ENCODE data around the gene SMAD6. TPM values are rescaled to one million over a fixed set of nuclear protein-coding genes. Genes with fewer than 3 reads are reported as not detected.

SMAD6 gene
- total and polyA plus RNA-seq, 12 donors: 1.9 to 31.9 (median 7.4) TPM

GRCh38 chr15:66796343-66796742, 94.3 kb downstream of the SMAD6 start:
- TF ChIP-seq CTCF (IDR thresholded peaks at IDR 0.05): no peak
- no peak for TF ChIP-seq POLR2A (IDR thresholded peaks at IDR 0.05)
- H3K36me3 ChIP-seq (replicated peaks in 1 of 2): no peaks in the 10 kb centered on the region
- no peaks in the 10 kb centered on the region for H3K9me3 ChIP-seq (replicated peaks in 1 of 3)
- H3K27ac ChIP-seq: no peak overlapping the region
- H3K4me3 ChIP-seq: no peak overlapping the region
- DNase-seq: no peak
- no peaks in the 10 kb centered on the region for H3K27me3 ChIP-seq
- 90 to 100% (median 97%) methylated on average over 1 of the region's 1 CpG for WGBS, 4 donors
- intact Hi-C loops (cut with DNase I): loop anchor here in 1 of 2 donors (5.0 kb wide), 1 partner anchor 41 kb away; no protein-coding TSS in a partner anchor
- no peaks in the 10 kb centered on the region for H3K4me1 ChIP-seq (replicated peaks in 1 of 2)

GRCh38 chr15:66797921-66798320, 95.9 kb downstream of the SMAD6 start:
- H3K4me1 ChIP-seq (replicated peaks in 1 of 2): peaks cover 5 to 6% of the 10 kb centered on the region in 2 donors
- no peak for DNase-seq
- H3K9me3 ChIP-seq (replicated peaks in 1 of 3): no peaks in the 10 kb centered on the region
- H3K27ac ChIP-seq: no peak overlapping the region
- WGBS, 4 donors: 82 to 95% (median 87%) methylated on average over 7 of the region's 7 CpGs
- H3K27me3 ChIP-seq: no peaks in the 10 kb centered on the region
- no peak for TF ChIP-seq CTCF (IDR thresholded peaks at IDR 0.05)
- no peak for TF ChIP-seq POLR2A (IDR thresholded peaks at IDR 0.05)
- no peaks in the 10 kb centered on the region for H3K36me3 ChIP-seq (replicated peaks in 1 of 2)
- intact Hi-C loops (cut with DNase I): loop anchor here in 1 of 2 donors (5.0 kb wide), 1 partner anchor 39 kb away; no protein-coding TSS in a partner anchor
- H3K4me3 ChIP-seq: no peak overlapping the region

- intact Hi-C loops (cut with DNase I): loop anchor here in 1 of 2 donors (5.0 kb wide), 1 partner anchor 39 kb away; no protein-coding TSS in a partner anchor
- no peak for DNase-seq
- Histone ChIP-seq H3K36me3 (replicated peaks in 1 of 2) (no peaks in the 10 kb centered on the region), H3K9me3 (replicated peaks in 1 of 3) (no peaks in the 10 kb centered on the region), H3K4me3 (no peak overlapping the region), H3K27me3 (no peaks in the 10 kb centered on the region), H3K27ac (no peak overlapping the region), H3K4me1 (replicated peaks in 1 of 2) (peaks cover 10 to 13% of the 10 kb centered on the region in 2 donors)
- 89 to 94% (median 90%) methylated on average over 10 of the region's 10 CpGs for WGBS, 4 donors
- TF ChIP-seq CTCF (IDR thresholded peaks at IDR 0.05) (no peak), POLR2A (IDR thresholded peaks at IDR 0.05) (no peak)
Measured at GRCh38 chr15:66798426-66799061, 96.5 kb downstream of the SMAD6 start.

GRCh38 chr15:66799242-66799641, 97.2 kb downstream of the SMAD6 start:
- 77 to 90% (median 85%) methylated on average over 4 of the region's 4 CpGs for WGBS, 4 donors
- Histone ChIP-seq H3K4me3 (no peak overlapping the region), H3K9me3 (replicated peaks in 1 of 3) (no peaks in the 10 kb centered on the region), H3K36me3 (replicated peaks in 1 of 2) (no peaks in the 10 kb centered on the region), H3K27me3 (no peaks in the 10 kb centered on the region), H3K27ac (no peak overlapping the region), H3K4me1 (replicated peaks in 1 of 2) (peaks cover 11 to 18% of the 10 kb centered on the region in 2 donors)
- TF ChIP-seq CTCF (IDR thresholded peaks at IDR 0.05) (no peak), POLR2A (IDR thresholded peaks at IDR 0.05) (no peak)
- no peak for DNase-seq
- intact Hi-C loops (cut with DNase I): loop anchor here in 1 of 2 donors (5.0 kb wide), 1 partner anchor 38 kb away; no protein-coding TSS in a partner anchor
